SK-N-SH (cell line): ENCODE data around the gene SPATA32. TPM values are rescaled to one million over a fixed set of nuclear protein-coding genes. Genes with fewer than 3 reads are reported as not detected.

Experiments used
- CTCF ChIA-PET: fragments of 300-600, 350-600 bp; formaldehyde crosslinking; extraction: SDS; loops from one replicate; lab custom pipeline; 2021; lab: Yijun Ruan, JAX
- POLR2A ChIA-PET: fragments of 350-600 bp; sonication (Branson Sonifier 250); formaldehyde crosslinking; extraction: SDS; loops from one replicate; lab custom pipeline; 2020; ENCODE audit warnings: antibody characterized with exemption, inconsistent platforms; lab: Yijun Ruan, JAX
- DNase-seq: peaks from one replicate; pipeline ENCODE4 v3.0.0; 2012
- H2AFZ ChIP-seq: fragments of 200-600 bp; sonication (generic); 2 replicates; pipeline ENCODE4 v1.8.1; 2016; ENCODE audit warnings: antibody characterized with exemption, mild to moderate bottlenecking, low read depth
- H3F3A ChIP-seq: fragments of 200-600 bp; sonication (generic); replicated peaks from 2 replicates; pipeline ENCODE3; 2016; ENCODE audit warnings: antibody characterized with exemption, mild to moderate bottlenecking; ENCODE audit not compliant: insufficient read depth
- H3K27ac ChIP-seq, 2 experiments: fragments of 200-500 bp in 1 of 2; fragments of 200-600 bp in 1 of 2; sonication (Bioruptor generic) in 1 of 2; sonication (generic), shearing (Covaris generic) in 1 of 2; 2 replicates each; pipeline versions ENCODE4 v1.5.1 to v1.6.1; 2014 to 2016; ENCODE audit warnings: low read depth in 2 of 2, inconsistent platforms in 1 of 2, low read length in 1 of 2, mild to moderate bottlenecking in 1 of 2, mixed read lengths in 1 of 2
- H3K27me3 ChIP-seq: fragments of 200-600 bp; sonication (generic), shearing (Covaris generic); 2 replicates; pipeline ENCODE4 v1.6.1; 2016; ENCODE audit warnings: mixed run types; ENCODE audit not compliant: insufficient read depth
- H3K36me3 ChIP-seq, 2 experiments: fragments of 200-500 bp in 1 of 2; fragments of 200-600 bp in 1 of 2; sonication (Bioruptor generic) in 1 of 2; sonication (generic) in 1 of 2; replicated peaks in 1 of 2; 2 replicates each; pipeline versions ENCODE3 to v1.5.1; 2014 to 2016; ENCODE audit warnings: low read length in 1 of 2, mild to moderate bottlenecking in 1 of 2; ENCODE audit not compliant: insufficient read depth in 2 of 2, control insufficient read depth in 1 of 2
- H3K4me1 ChIP-seq, 2 experiments: fragments of 200-500 bp in 1 of 2; fragments of 200-600 bp in 1 of 2; sonication (Bioruptor generic) in 1 of 2; sonication (generic), shearing (Covaris generic) in 1 of 2; 2 replicates each; pipeline versions ENCODE4 v1.5.1 to v1.6.1; 2014 to 2016; ENCODE audit warnings: low read depth in 1 of 2, low read length in 1 of 2, mixed run types in 1 of 2; ENCODE audit not compliant: insufficient read depth in 2 of 2, control insufficient read depth in 1 of 2
- H3K4me2 ChIP-seq: fragments of 200-600 bp; sonication (generic), shearing (Covaris generic); 2 replicates; pipeline ENCODE4 v1.6.1; 2017; ENCODE audit warnings: mixed run types
- H3K4me3 ChIP-seq, 2 experiments: fragments of 200-500 bp in 1 of 2; fragments of 200-600 bp in 1 of 2; sonication (Bioruptor generic) in 1 of 2; sonication (generic), shearing (Covaris generic) in 1 of 2; 2 replicates each; pipeline versions ENCODE4 v1.5.1 to v1.8.1; 2014 to 2016; ENCODE audit warnings: low read depth in 2 of 2, inconsistent platforms in 1 of 2, low read length in 1 of 2, mild to moderate bottlenecking in 1 of 2, mixed read lengths in 1 of 2, moderate library complexity in 1 of 2
- H3K79me2 ChIP-seq: fragments of 200-600 bp; sonication (generic); 2 replicates; pipeline ENCODE4 v1.8.1; 2017; ENCODE audit warnings: mild to moderate bottlenecking; ENCODE audit not compliant: insufficient read depth
- H3K9ac ChIP-seq: fragments of 200-600 bp; sonication (generic); 2 replicates; pipeline ENCODE4 v1.6.1; 2017; ENCODE audit warnings: mixed run types
- H3K9me2 ChIP-seq: fragments of 200-600 bp; sonication (generic); 2 replicates; pipeline ENCODE4 v1.6.1; 2017; ENCODE audit warnings: mixed run types
- H3K9me3 ChIP-seq: fragments of 200-600 bp; sonication (generic); 2 replicates; pipeline ENCODE4 v1.6.1; 2017; ENCODE audit warnings: mixed run types, mild to moderate bottlenecking, moderate library complexity
- H4K20me1 ChIP-seq: fragments of 200-600 bp; sonication (generic); 2 replicates; pipeline ENCODE4 v1.6.1; 2017; ENCODE audit warnings: mild to moderate bottlenecking, mixed run types; ENCODE audit not compliant: insufficient read depth
- ELF1 ChIP-seq: IDR thresholded peaks from 2 replicates; pipeline ENCODE4 v1.4.0; 2012
- EZH2phosphoT487 ChIP-seq: fragments of 200-600 bp; sonication (generic); IDR thresholded peaks from 2 replicates; pipeline ENCODE4 v1.6.1; 2017; ENCODE audit warnings: low read depth, mixed run types, mild to moderate bottlenecking, antibody characterized with exemption, moderate library complexity, borderline replicate concordance
- FOSL2 ChIP-seq: IDR thresholded peaks from 2 replicates; pipeline ENCODE4 v1.4.0; 2012; ENCODE audit warnings: low read depth, mild to moderate bottlenecking, moderate library complexity, borderline replicate concordance
- GABPA ChIP-seq: IDR thresholded peaks from 2 replicates; pipeline ENCODE4 v1.4.0; 2012; ENCODE audit warnings: low read depth, mild to moderate bottlenecking
- MXI1 ChIP-seq: IDR thresholded peaks from 2 replicates; pipeline ENCODE4 v1.6.1; 2012; ENCODE audit warnings: mild to moderate bottlenecking, low read depth, low read length, improper control_type of control experiment
- NRF1 ChIP-seq: IDR thresholded peaks from 2 replicates; pipeline ENCODE4 v1.6.1; 2012; ENCODE audit warnings: low read depth, mild to moderate bottlenecking, low read length
- POLR2AphosphoS5 ChIP-seq: IDR thresholded peaks from 2 replicates; pipeline ENCODE4 v1.6.1; 2012; ENCODE audit warnings: low read depth, low read length
- TAF1 ChIP-seq: IDR thresholded peaks from 2 replicates; pipeline ENCODE4 v1.6.1; 2012; ENCODE audit warnings: low read depth, mild to moderate bottlenecking, low read length, moderate library complexity, borderline replicate concordance
- TEAD4 ChIP-seq: IDR thresholded peaks from 2 replicates; pipeline ENCODE4 v1.4.0; 2012; ENCODE audit warnings: mild to moderate bottlenecking, borderline replicate concordance; ENCODE audit not compliant: insufficient read depth
- YY1 ChIP-seq: IDR thresholded peaks from 2 replicates; pipeline ENCODE4 v1.4.0; 2012; ENCODE audit warnings: low read depth, mild to moderate bottlenecking
- ZBTB33 ChIP-seq: IDR thresholded peaks from 2 replicates; pipeline ENCODE4 v1.4.0; 2012; ENCODE audit warnings: low read depth, borderline replicate concordance
- WGBS: methylation state at CpG from one replicate; pipeline ENCODE4 v1.1.6; 2017; ENCODE audit warnings: low lambda C conversion rate; 5-methylcytosine and 5-hydroxymethylcytosine counted together
- polyA plus RNA-seq, 3 experiments: library from polyadenylated mRNA; depleted of rRNA; stranded (reverse); fragments of >200 nt; gene quantifications; 2 replicates each; pipeline ENCODE4 v1.2.3, GENCODE V29; 2012
- TF ChIP-seq, protein P1 (sequence below): IDR thresholded peaks from 2 replicates; pipeline ENCODE4 v1.4.0; 2012; ENCODE audit warnings: low read depth

Gene SPATA32
- polyA plus RNA-seq, 1 of the 3 experiments (the other 2 are of a cell fraction) = not detected

- WGBS = 39% methylated on average over 33 of the region's 62 CpGs
- Histone ChIP-seq H3K36me3 (no peaks in the 10 kb centered on the region), H3F3A (no peaks in the 10 kb centered on the region), H3K4me2 (peak overlapping the region; percentile 74), H3K9me2 (no peaks in the 10 kb centered on the region), H4K20me1 (no peaks in the 10 kb centered on the region), H3K27me3 (no peaks in the 10 kb centered on the region), H3K4me3 (peak overlapping the region; percentile 57 to 60), H3K9ac (0 out of 2 replicates have a peak overlapping the region, but pooled peaks have one; percentile 25), H3K9me3 (no peaks in the 10 kb centered on the region), H2AFZ (peak overlapping the region; percentile 70; the same call in 1 of the 2 replicates), H3K79me2 (no peaks in the 10 kb centered on the region), H3K4me1 (peaks cover 0 to 19% of the 10 kb centered on the region in 2 experiments; a peak in 1 of 4 replicates), H3K27ac (peak overlapping the region in 1 of 2 experiments; percentile 44; a peak in 1 of 4 replicates)
- ChIA-PET POLR2A (interaction anchor here (0.6 to 1.2 kb wide), 6 partner anchors 53 to 143 kb away, joined by 3 to 4 read pairs (median 3); partner anchors contain the start of genes HEXIM1 and MAP3K14), CTCF (interaction anchor here (0.8 to 10.1 kb wide), 12 partner anchors 10 to 147 kb away, joined by 3 to 232 read pairs (median 4); partner anchors contain the start of genes ACBD4, FMNL1 and MAP3K14)
- peak; percentile 88 for DNase-seq
- TF ChIP-seq YY1 (no peak), NRF1 (peak; percentile 71)
Measured at GRCh38 chr17:45241328-45242028, 20.4 kb downstream of the SPATA32 start.

DNA sequence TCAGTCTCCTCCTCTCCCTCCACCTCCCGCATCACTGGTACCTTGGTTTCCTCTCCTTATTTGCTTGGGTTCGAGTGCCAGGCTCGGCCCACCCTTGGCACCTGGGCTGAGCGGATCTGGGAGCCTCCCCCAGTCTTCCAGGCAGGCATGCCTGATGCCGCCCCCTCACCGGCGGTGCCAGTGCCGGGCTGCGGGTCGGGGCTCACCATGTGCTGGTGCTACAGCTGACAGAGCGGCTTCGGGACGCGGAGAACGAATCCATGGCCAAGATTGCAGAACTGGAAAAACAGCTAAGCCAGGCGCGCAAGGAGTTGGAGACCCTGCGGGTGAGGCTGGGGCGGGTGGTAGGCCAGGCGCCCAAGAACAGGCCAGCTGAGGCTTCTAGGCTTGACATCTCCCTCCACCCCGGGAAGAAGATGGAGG, 21.0 kb downstream of the SPATA32 start:
- no peaks in the 10 kb centered on the region for H3K9me2 ChIP-seq
- peak overlapping the region; percentile 74 for H3K4me2 ChIP-seq

More for the DNA sequence above, 21.0 kb downstream of the SPATA32 start:
- Histone ChIP-seq H3K27me3 (no peaks in the 10 kb centered on the region), H2AFZ (peak overlapping the region; percentile 70; the same call in 1 of the 2 replicates), H4K20me1 (no peaks in the 10 kb centered on the region), H3K9me3 (no peaks in the 10 kb centered on the region), H3K79me2 (no peaks in the 10 kb centered on the region), H3F3A (no peaks in the 10 kb centered on the region), H3K27ac (no peak overlapping the region; a peak in 1 of 4 replicates), H3K4me3 (peak overlapping the region; percentile 57 to 60), H3K9ac (0 out of 2 replicates have a peak overlapping the region, but pooled peaks have one; percentile 25), H3K36me3 (no peaks in the 10 kb centered on the region), H3K4me1 (peaks cover 0 to 13% of the 10 kb centered on the region in 2 experiments; a peak in 1 of 4 replicates)
- ChIA-PET CTCF (interaction anchor here (1.0 to 10.1 kb wide), 10 partner anchors 9 to 147 kb away, joined by 3 to 232 read pairs (median 6); partner anchors contain the start of genes ACBD4, FMNL1 and MAP3K14), POLR2A (interaction anchor here (1.2 kb wide), 3 partner anchors 76 to 126 kb away, joined by 3 to 4 read pairs (median 3); partner anchors contain the start of genes HEXIM1 and MAP3K14)
- no peak for DNase-seq
- WGBS = 59% methylated on average over 21 of the region's 21 CpGs
- no peak for TF ChIP-seq POLR2AphosphoS5
- TF ChIP-seq ZBTB33 = no peak
- TF ChIP-seq, protein P1, sequence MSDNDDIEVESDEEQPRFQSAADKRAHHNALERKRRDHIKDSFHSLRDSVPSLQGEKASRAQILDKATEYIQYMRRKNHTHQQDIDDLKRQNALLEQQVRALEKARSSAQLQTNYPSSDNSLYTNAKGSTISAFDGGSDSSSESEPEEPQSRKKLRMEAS = no peak
- no peak for TF ChIP-seq GABPA
- no peak for TF ChIP-seq FOSL2
- no peak; the same call in 1 of the 2 replicates for TF ChIP-seq MXI1
- no peak for TF ChIP-seq EZH2phosphoT487
- TF ChIP-seq TEAD4 = no peak
- TF ChIP-seq TAF1 = no peak
- no peak for TF ChIP-seq ELF1
